ENCODE measurements around the gene SNX5. TPM values are rescaled to one million over a fixed set of nuclear protein-coding genes. Genes with fewer than 3 reads are reported as not detected.

The SNX5 gene
- polyA plus RNA-seq, 1 donor (not counting 4 experiments of a cell fraction or from before 2014, with no cell fraction given): 187 TPM

DNA sequence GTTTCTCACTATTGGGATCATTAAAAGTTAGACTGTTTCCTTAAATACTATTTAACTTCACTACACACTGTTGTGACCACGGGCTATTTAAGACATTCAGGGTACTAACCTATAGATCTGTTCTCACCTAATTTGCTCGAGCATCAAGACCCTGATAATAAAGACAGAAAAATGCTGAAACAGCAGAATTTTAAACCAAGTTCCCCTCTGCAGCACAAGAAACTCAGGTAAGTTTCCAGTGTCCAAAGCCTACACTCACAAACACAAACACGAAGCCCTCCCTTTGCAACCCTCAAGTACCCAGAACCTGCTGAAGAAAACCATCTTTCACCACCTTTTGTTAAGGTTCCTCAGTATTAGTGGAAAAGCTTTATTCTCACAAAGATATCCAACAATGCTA is 4.0 kb downstream of the SNX5 start:
- Histone ChIP-seq H3K9ac (ENCODE audit: control insufficient read depth, extremely low read depth, insufficient read depth, low read length) (no peak overlapping the region), H3K4me1 (ENCODE audit: control insufficient read depth, extremely low read depth, insufficient read depth, low read length) (peaks cover 43% of the 10 kb centered on the region), H3K36me3 (ENCODE audit: control insufficient read depth in 2 of 2, extremely low read depth in 1 of 2, insufficient read depth in 2 of 2, low read length in 2 of 2) (peaks cover 4 to 48% of the 10 kb centered on the region in 2 experiments), H3K4me2 (ENCODE audit: control insufficient read depth, extremely low read depth, insufficient read depth, low read depth, low read length) (peak overlapping the region; percentile 99), H3K9me1 (ENCODE audit: control insufficient read depth, extremely low read depth, insufficient read depth, low read length) (peaks cover 6% of the 10 kb centered on the region), H3K79me2 (ENCODE audit: control insufficient read depth, insufficient read depth, low read length) (peaks cover 93% of the 10 kb centered on the region), H2AFZ (ENCODE audit: control insufficient read depth, low read length) (no peak overlapping the region), H3K27ac (ENCODE audit: control insufficient read depth, insufficient read depth, low read length) (no peak overlapping the region), H3K4me3 (ENCODE audit: control insufficient read depth in 2 of 3, extremely low read depth in 1 of 3, insufficient read depth in 2 of 3, low read depth in 1 of 3, low read length in 3 of 3) (peak overlapping the region in 2 of 3 experiments; percentile 95 to 97), H3K27me3 (ENCODE audit: control insufficient read depth, extremely low read depth, insufficient read depth, low read length) (no peaks in the 10 kb centered on the region), H4K20me1 (ENCODE audit: control insufficient read depth, extremely low read depth, insufficient read depth, low read length) (peaks cover 54% of the 10 kb centered on the region), H3K9me3 (ENCODE audit: control insufficient read depth, low read depth, low read length) (no peaks in the 10 kb centered on the region)
- FAIRE-seq (no peak), DNase-seq (ENCODE audit: low read depth, low spot score) (no peak)
- TF ChIP-seq EZH2 (IDR thresholded peaks at IDR 0.05; ENCODE audit: low read length): no peak
- no peak for TF ChIP-seq CTCF (optimal IDR thresholded peaks at IDR 0.05 in 1 of 3, IDR thresholded peaks at IDR 0.05 in 1 of 3, conservative IDR thresholded peaks at IDR 0.05 in 1 of 3; ENCODE audit: extremely low read depth in 1 of 3, insufficient read depth in 2 of 3, low read length in 3 of 3)
- dilution Hi-C loops (cut with MboI; ENCODE audit: extremely low pct_ligation_motif_present, low sequenced_read_pairs): no loop called here

GRCh38 chr20:17964073-17964472 is 4.5 kb downstream of the SNX5 start:
- peaks cover 96% of the 10 kb centered on the region for H3K79me2 ChIP-seq (ENCODE audit: control insufficient read depth, insufficient read depth, low read length)
- H3K4me1 ChIP-seq (ENCODE audit: control insufficient read depth, extremely low read depth, insufficient read depth, low read length): peaks cover 43% of the 10 kb centered on the region
- peaks cover 4 to 48% of the 10 kb centered on the region in 2 experiments for H3K36me3 ChIP-seq (ENCODE audit: control insufficient read depth in 2 of 2, extremely low read depth in 1 of 2, insufficient read depth in 2 of 2, low read length in 2 of 2)
- H3K9me1 ChIP-seq (ENCODE audit: control insufficient read depth, extremely low read depth, insufficient read depth, low read length): peaks cover 6% of the 10 kb centered on the region
- no peak overlapping the region for H3K27ac ChIP-seq (ENCODE audit: control insufficient read depth, insufficient read depth, low read length)
- peak overlapping the region; percentile 99 for H3K4me2 ChIP-seq (ENCODE audit: control insufficient read depth, extremely low read depth, insufficient read depth, low read depth, low read length)
- H3K27me3 ChIP-seq (ENCODE audit: control insufficient read depth, extremely low read depth, insufficient read depth, low read length): no peaks in the 10 kb centered on the region
- H3K9me3 ChIP-seq (ENCODE audit: control insufficient read depth, low read depth, low read length): no peaks in the 10 kb centered on the region
- peak overlapping the region in 1 of 3 experiments; percentile 7 for H3K4me3 ChIP-seq (ENCODE audit: control insufficient read depth in 2 of 3, extremely low read depth in 1 of 3, insufficient read depth in 2 of 3, low read depth in 1 of 3, low read length in 3 of 3)
- H3K9ac ChIP-seq (ENCODE audit: control insufficient read depth, extremely low read depth, insufficient read depth, low read length): no peak overlapping the region
- dilution Hi-C loops (cut with MboI; ENCODE audit: extremely low pct_ligation_motif_present, low sequenced_read_pairs): no loop called here
- no peak for DNase-seq (ENCODE audit: low read depth, low spot score)
- TF ChIP-seq EZH2 (IDR thresholded peaks at IDR 0.05; ENCODE audit: low read length): no peak
- TF ChIP-seq CTCF (optimal IDR thresholded peaks at IDR 0.05 in 1 of 3, IDR thresholded peaks at IDR 0.05 in 1 of 3, conservative IDR thresholded peaks at IDR 0.05 in 1 of 3; ENCODE audit: extremely low read depth in 1 of 3, insufficient read depth in 2 of 3, low read length in 3 of 3): no peak
- H2AFZ ChIP-seq (ENCODE audit: control insufficient read depth, low read length): no peak overlapping the region
- peaks cover 59% of the 10 kb centered on the region for H4K20me1 ChIP-seq (ENCODE audit: control insufficient read depth, extremely low read depth, insufficient read depth, low read length)
- FAIRE-seq: no peak

Measured in keratinocyte (primary cell).